ENCODE results near the gene FNBP1L. TPM values are rescaled to one million over a fixed set of nuclear protein-coding genes. Genes with fewer than 3 reads are reported as not detected.
"Not testable (repeated sequence)": the region's sequence is repeated elsewhere in the genome, so short reads cannot be mapped to it uniquely, and the experiment has no call there.

The FNBP1L gene
- total RNA-seq, 2 donors from 2014 or later, result 1.3 to 1.6 TPM

- H3K4me3 Mint-ChIP-seq, result no peak overlapping the region
- no peaks in the 10 kb centered on the region for H3K27me3 Mint-ChIP-seq (ENCODE audit: low read depth)
- H3K9me3 Mint-ChIP-seq, result peaks cover 10 to 13% of the 10 kb centered on the region in 2 donors
- ATAC-seq (replicated peaks in 1 of 2) (no peak), DNase-seq (no peak)
- no peak overlapping the region for H3K27ac Mint-ChIP-seq
- H3K36me3 Mint-ChIP-seq (ENCODE audit: insufficient read depth in 2 of 2), result peaks cover 9 to 18% of the 10 kb centered on the region in 2 donors
- no peaks in the 10 kb centered on the region for H3K4me1 Mint-ChIP-seq (ENCODE audit: low read depth)
Measured at GRCh38 chr1:93475681-93476080, 27.8 kb downstream of the FNBP1L start.

- H3K36me3 Mint-ChIP-seq (ENCODE audit: insufficient read depth in 2 of 2), result peaks cover 9 to 18% of the 10 kb centered on the region in 2 donors
- not testable (repeated sequence) for H3K27me3 Mint-ChIP-seq (ENCODE audit: low read depth); H3K4me1 Mint-ChIP-seq (ENCODE audit: low read depth); H3K27ac Mint-ChIP-seq; ATAC-seq (replicated peaks in 1 of 2); H3K4me3 Mint-ChIP-seq; DNase-seq
- peaks cover 10 to 13% of the 10 kb centered on the region in 2 donors for H3K9me3 Mint-ChIP-seq
Measured at GRCh38 chr1:93479133-93479745, 31.3 kb downstream of the FNBP1L start.

GRCh38 chr1:93481899-93482298 lies 34.0 kb downstream of the FNBP1L start:
- H3K27me3 Mint-ChIP-seq (ENCODE audit: low read depth); H3K27ac Mint-ChIP-seq; DNase-seq; H3K4me1 Mint-ChIP-seq (ENCODE audit: low read depth); ATAC-seq (replicated peaks in 1 of 2); H3K4me3 Mint-ChIP-seq: not testable (repeated sequence)
- Mint-ChIP-seq H3K9me3 (peaks cover 10 to 13% of the 10 kb centered on the region in 2 donors), H3K36me3 (ENCODE audit: insufficient read depth in 2 of 2) (peaks cover 9 to 18% of the 10 kb centered on the region in 2 donors)

GRCh38 chr1:93483200-93483599 lies 35.3 kb downstream of the FNBP1L start:
- DNase-seq (no peak), ATAC-seq (replicated peaks in 1 of 2) (peak in 1 of 2 donors; percentile 42)
- no peak overlapping the region for H3K4me3 Mint-ChIP-seq
- peaks cover 7 to 8% of the 10 kb centered on the region in 2 donors for H3K9me3 Mint-ChIP-seq
- H3K36me3 Mint-ChIP-seq (ENCODE audit: insufficient read depth in 2 of 2), result peaks cover 5 to 15% of the 10 kb centered on the region in 2 donors
- no peaks in the 10 kb centered on the region for H3K27me3 Mint-ChIP-seq (ENCODE audit: low read depth)
- no peaks in the 10 kb centered on the region for H3K4me1 Mint-ChIP-seq (ENCODE audit: low read depth)
- H3K27ac Mint-ChIP-seq, result no peak overlapping the region

GRCh38 chr1:93483606-93484005 lies 35.7 kb downstream of the FNBP1L start:
- no peak for DNase-seq
- H3K4me1 Mint-ChIP-seq (ENCODE audit: low read depth), result no peaks in the 10 kb centered on the region
- H3K27ac Mint-ChIP-seq, result no peak overlapping the region
- no peak for ATAC-seq (replicated peaks in 1 of 2)
- no peaks in the 10 kb centered on the region for H3K27me3 Mint-ChIP-seq (ENCODE audit: low read depth)
- H3K9me3 Mint-ChIP-seq, result peaks cover 4% of the 10 kb centered on the region in 2 donors
- H3K4me3 Mint-ChIP-seq, result no peak overlapping the region
- peaks cover 2 to 11% of the 10 kb centered on the region in 2 donors for H3K36me3 Mint-ChIP-seq (ENCODE audit: insufficient read depth in 2 of 2)

GRCh38 chr1:93488207-93488606 lies 40.3 kb downstream of the FNBP1L start:
- Mint-ChIP-seq H3K4me3 (no peak overlapping the region), H3K27me3 (ENCODE audit: low read depth) (peaks cover 5% of the 10 kb centered on the region), H3K36me3 (ENCODE audit: insufficient read depth in 2 of 2) (no peaks in the 10 kb centered on the region), H3K4me1 (ENCODE audit: low read depth) (no peaks in the 10 kb centered on the region), H3K27ac (no peak overlapping the region), H3K9me3 (no peaks in the 10 kb centered on the region)
- DNase-seq (no peak), ATAC-seq (replicated peaks in 1 of 2) (no peak)

GRCh38 chr1:93489756-93490155 lies 41.8 kb downstream of the FNBP1L start:
- DNase-seq (no peak), ATAC-seq (replicated peaks in 1 of 2) (no peak)
- Mint-ChIP-seq H3K9me3 (peaks cover 0 to 2% of the 10 kb centered on the region in 2 donors), H3K4me3 (no peak overlapping the region), H3K27me3 (ENCODE audit: low read depth) (peaks cover 5% of the 10 kb centered on the region), H3K27ac (no peak overlapping the region), H3K4me1 (ENCODE audit: low read depth) (no peaks in the 10 kb centered on the region), H3K36me3 (ENCODE audit: insufficient read depth in 2 of 2) (no peaks in the 10 kb centered on the region)

GRCh38 chr1:93490357-93490756 lies 42.4 kb downstream of the FNBP1L start:
- peaks cover 0 to 2% of the 10 kb centered on the region in 2 donors for H3K9me3 Mint-ChIP-seq

GRCh38 chr1:93495911-93496310 lies 48.0 kb downstream of the FNBP1L start:
- H3K36me3 Mint-ChIP-seq (ENCODE audit: insufficient read depth in 2 of 2), result no peaks in the 10 kb centered on the region
- peaks cover 0 to 2% of the 10 kb centered on the region in 2 donors for H3K9me3 Mint-ChIP-seq
- H3K4me3 Mint-ChIP-seq, result no peak overlapping the region
- ATAC-seq (replicated peaks in 1 of 2) (no peak), DNase-seq (no peak)
- H3K27me3 Mint-ChIP-seq (ENCODE audit: low read depth), result no peaks in the 10 kb centered on the region
- H3K27ac Mint-ChIP-seq, result no peak overlapping the region
- H3K4me1 Mint-ChIP-seq (ENCODE audit: low read depth), result no peaks in the 10 kb centered on the region

More at GRCh38 chr1:93490357-93490756, 42.4 kb downstream of the FNBP1L start:
- no peak for DNase-seq
- no peaks in the 10 kb centered on the region for H3K4me1 Mint-ChIP-seq (ENCODE audit: low read depth)
- peaks cover 5% of the 10 kb centered on the region for H3K27me3 Mint-ChIP-seq (ENCODE audit: low read depth)
- no peaks in the 10 kb centered on the region for H3K36me3 Mint-ChIP-seq (ENCODE audit: insufficient read depth in 2 of 2)
- H3K4me3 Mint-ChIP-seq, result no peak overlapping the region
- no peak for ATAC-seq (replicated peaks in 1 of 2)
- H3K27ac Mint-ChIP-seq, result no peak overlapping the region

- Mint-ChIP-seq H3K4me1 (ENCODE audit: low read depth) (no peaks in the 10 kb centered on the region), H3K4me3 (no peak overlapping the region), H3K9me3 (peaks cover 0 to 2% of the 10 kb centered on the region in 2 donors), H3K27me3 (ENCODE audit: low read depth) (no peaks in the 10 kb centered on the region), H3K36me3 (ENCODE audit: insufficient read depth in 2 of 2) (no peaks in the 10 kb centered on the region), H3K27ac (no peak overlapping the region)
- ATAC-seq (replicated peaks in 1 of 2) (no peak), DNase-seq (no peak)
Measured at GRCh38 chr1:93496520-93496919, 48.6 kb downstream of the FNBP1L start.

GRCh38 chr1:93499075-93499474 lies 51.2 kb downstream of the FNBP1L start:
- Mint-ChIP-seq H3K4me1 (ENCODE audit: low read depth) (no peaks in the 10 kb centered on the region), H3K27me3 (ENCODE audit: low read depth) (no peaks in the 10 kb centered on the region), H3K4me3 (no peak overlapping the region), H3K36me3 (ENCODE audit: insufficient read depth in 2 of 2) (peaks cover 0 to 1% of the 10 kb centered on the region in 2 donors), H3K9me3 (peaks cover 0 to 2% of the 10 kb centered on the region in 2 donors), H3K27ac (no peak overlapping the region)
- DNase-seq (no peak), ATAC-seq (replicated peaks in 1 of 2) (no peak)

GRCh38 chr1:93499533-93499932 lies 51.6 kb downstream of the FNBP1L start:
- Mint-ChIP-seq H3K36me3 (ENCODE audit: insufficient read depth in 2 of 2) (peaks cover 0 to 1% of the 10 kb centered on the region in 2 donors), H3K4me1 (ENCODE audit: low read depth) (no peaks in the 10 kb centered on the region), H3K27me3 (ENCODE audit: low read depth) (no peaks in the 10 kb centered on the region), H3K4me3 (no peak overlapping the region), H3K27ac (no peak overlapping the region), H3K9me3 (peaks cover 0 to 2% of the 10 kb centered on the region in 2 donors)
- ATAC-seq (replicated peaks in 1 of 2) (no peak), DNase-seq (no peak)

GRCh38 chr1:93500275-93500674 lies 52.4 kb downstream of the FNBP1L start:
- H3K27ac Mint-ChIP-seq, result no peak overlapping the region
- no peaks in the 10 kb centered on the region for H3K27me3 Mint-ChIP-seq (ENCODE audit: low read depth)
- no peak overlapping the region for H3K4me3 Mint-ChIP-seq
- peaks cover 0 to 1% of the 10 kb centered on the region in 2 donors for H3K36me3 Mint-ChIP-seq (ENCODE audit: insufficient read depth in 2 of 2)
- H3K4me1 Mint-ChIP-seq (ENCODE audit: low read depth), result no peaks in the 10 kb centered on the region
- DNase-seq (no peak), ATAC-seq (replicated peaks in 1 of 2) (no peak)
- no peaks in the 10 kb centered on the region for H3K9me3 Mint-ChIP-seq

- no peaks in the 10 kb centered on the region for H3K9me3 Mint-ChIP-seq
- no peak for DNase-seq
- ATAC-seq (replicated peaks in 1 of 2), result no peak
- H3K4me3 Mint-ChIP-seq, result no peak overlapping the region
- no peaks in the 10 kb centered on the region for H3K4me1 Mint-ChIP-seq (ENCODE audit: low read depth)
- no peaks in the 10 kb centered on the region for H3K27me3 Mint-ChIP-seq (ENCODE audit: low read depth)
- no peak overlapping the region for H3K27ac Mint-ChIP-seq
- peaks cover 0 to 1% of the 10 kb centered on the region in 2 donors for H3K36me3 Mint-ChIP-seq (ENCODE audit: insufficient read depth in 2 of 2)
Measured at GRCh38 chr1:93501399-93501798, 53.5 kb downstream of the FNBP1L start.

Measured in activated T-cell treated with anti-CD3 and anti-CD28 coated beads, Interleukin-2, amount 50 U/mL, for 72 hours (primary cell).